ENCODE data around the gene DSCAM. TPM values are rescaled to one million over a fixed set of nuclear protein-coding genes. Genes with fewer than 3 reads are reported as not detected.
"Not testable (repeated sequence)": the region's sequence is repeated elsewhere in the genome, so short reads cannot be mapped to it uniquely, and the experiment has no call there.

DSCAM gene, protein sequence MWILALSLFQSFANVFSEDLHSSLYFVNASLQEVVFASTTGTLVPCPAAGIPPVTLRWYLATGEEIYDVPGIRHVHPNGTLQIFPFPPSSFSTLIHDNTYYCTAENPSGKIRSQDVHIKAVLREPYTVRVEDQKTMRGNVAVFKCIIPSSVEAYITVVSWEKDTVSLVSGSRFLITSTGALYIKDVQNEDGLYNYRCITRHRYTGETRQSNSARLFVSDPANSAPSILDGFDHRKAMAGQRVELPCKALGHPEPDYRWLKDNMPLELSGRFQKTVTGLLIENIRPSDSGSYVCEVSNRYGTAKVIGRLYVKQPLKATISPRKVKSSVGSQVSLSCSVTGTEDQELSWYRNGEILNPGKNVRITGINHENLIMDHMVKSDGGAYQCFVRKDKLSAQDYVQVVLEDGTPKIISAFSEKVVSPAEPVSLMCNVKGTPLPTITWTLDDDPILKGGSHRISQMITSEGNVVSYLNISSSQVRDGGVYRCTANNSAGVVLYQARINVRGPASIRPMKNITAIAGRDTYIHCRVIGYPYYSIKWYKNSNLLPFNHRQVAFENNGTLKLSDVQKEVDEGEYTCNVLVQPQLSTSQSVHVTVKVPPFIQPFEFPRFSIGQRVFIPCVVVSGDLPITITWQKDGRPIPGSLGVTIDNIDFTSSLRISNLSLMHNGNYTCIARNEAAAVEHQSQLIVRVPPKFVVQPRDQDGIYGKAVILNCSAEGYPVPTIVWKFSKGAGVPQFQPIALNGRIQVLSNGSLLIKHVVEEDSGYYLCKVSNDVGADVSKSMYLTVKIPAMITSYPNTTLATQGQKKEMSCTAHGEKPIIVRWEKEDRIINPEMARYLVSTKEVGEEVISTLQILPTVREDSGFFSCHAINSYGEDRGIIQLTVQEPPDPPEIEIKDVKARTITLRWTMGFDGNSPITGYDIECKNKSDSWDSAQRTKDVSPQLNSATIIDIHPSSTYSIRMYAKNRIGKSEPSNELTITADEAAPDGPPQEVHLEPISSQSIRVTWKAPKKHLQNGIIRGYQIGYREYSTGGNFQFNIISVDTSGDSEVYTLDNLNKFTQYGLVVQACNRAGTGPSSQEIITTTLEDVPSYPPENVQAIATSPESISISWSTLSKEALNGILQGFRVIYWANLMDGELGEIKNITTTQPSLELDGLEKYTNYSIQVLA (N-terminal part only)
- polyA plus RNA-seq (2013, experiment 1 of 2; ENCODE audit: insufficient read length) = 0.20 TPM
- polyA plus RNA-seq (2013, experiment 2 of 2; ENCODE audit: insufficient read length) = 0.02 TPM

GRCh38 chr21:40846587-40847411, at the start of gene DSCAM:
DSCAM (minus strand) TSS chr21:40847158; CDS start chr21:40846661, 497 bp downstream.
- DNase-seq = no peak

GRCh38 chr21:40895697-40896096, 48.7 kb upstream of the DSCAM start:
- not testable (repeated sequence) for DNase-seq

DNA sequence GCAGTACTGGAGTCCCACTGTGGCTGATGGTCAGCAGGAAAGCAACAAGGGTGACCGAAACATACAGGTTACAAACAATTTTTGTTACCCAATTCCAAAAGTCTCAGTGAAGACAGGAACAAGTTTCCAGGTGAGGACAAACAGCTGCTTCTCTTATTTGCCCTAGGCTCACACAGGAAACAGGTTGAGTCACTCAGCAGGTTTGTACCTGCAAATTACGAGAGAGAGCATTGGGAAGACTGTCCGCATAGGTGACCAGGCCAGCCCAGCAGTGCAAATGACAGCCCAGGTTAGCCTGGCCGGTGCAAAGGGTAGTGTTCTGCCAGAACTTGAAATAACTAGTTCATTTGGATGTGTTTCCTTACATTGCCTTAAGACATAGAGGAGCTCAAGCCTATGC, 40.0 kb upstream of the DSCAM start:
- DNase-seq = no peak

DNA sequence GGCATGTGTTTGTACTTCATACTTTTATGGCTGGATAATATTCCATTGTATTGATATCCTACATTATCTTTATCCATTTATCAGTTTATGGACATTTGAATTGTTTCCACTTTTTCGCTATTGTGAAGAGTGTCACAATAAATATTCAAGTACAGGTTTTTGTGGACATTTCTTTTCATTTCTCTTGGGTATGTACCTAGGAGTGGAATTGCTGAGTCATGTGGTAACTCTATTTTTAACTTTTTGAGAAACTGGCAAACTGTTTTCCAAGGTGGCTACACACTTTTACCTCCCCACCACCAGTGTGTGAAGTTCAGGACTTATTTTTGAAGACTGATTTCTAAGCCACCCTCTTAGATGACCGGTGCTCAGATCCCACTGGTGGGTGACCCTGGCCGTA, 39.0 kb upstream of the DSCAM start:
- no peak for DNase-seq

- no peak for DNase-seq
Observed at GRCh38 chr21:40882192-40882915, 35.4 kb upstream of the DSCAM start.

- DNase-seq = no peak
Observed at GRCh38 chr21:40881767-40882166, 34.8 kb upstream of the DSCAM start.

- no peak for DNase-seq
Observed at GRCh38 chr21:40871099-40871498, 24.1 kb upstream of the DSCAM start.

DNA sequence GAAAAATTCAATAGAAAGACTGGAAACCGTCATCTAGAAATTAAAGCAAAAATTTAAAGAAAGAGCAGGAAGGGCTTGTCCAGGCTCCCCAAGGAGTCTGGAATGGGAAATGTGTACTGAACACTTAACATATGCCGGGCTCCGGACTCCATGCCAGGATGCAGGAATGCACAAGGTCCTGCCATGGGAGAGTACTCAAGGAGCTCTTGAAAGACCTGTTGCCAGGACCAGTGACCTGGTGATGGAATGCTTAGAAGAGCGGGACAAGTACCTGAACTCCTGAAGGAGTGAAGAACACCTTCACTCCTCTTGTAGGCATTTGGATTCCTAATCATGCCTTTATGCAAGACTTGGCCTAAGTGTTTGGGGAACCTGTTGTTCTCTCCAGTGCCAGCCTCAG, 16.9 kb upstream of the DSCAM start:
- no peak for DNase-seq

GRCh38 chr21:40858517-40858916, 11.6 kb upstream of the DSCAM start:
- DNase-seq = no peak

- DNase-seq = no peak
Observed at GRCh38 chr21:40853956-40854688, 7.2 kb upstream of the DSCAM start.

- no peak for DNase-seq
Observed at GRCh38 chr21:40852563-40852962, 5.6 kb upstream of the DSCAM start.

DNA sequence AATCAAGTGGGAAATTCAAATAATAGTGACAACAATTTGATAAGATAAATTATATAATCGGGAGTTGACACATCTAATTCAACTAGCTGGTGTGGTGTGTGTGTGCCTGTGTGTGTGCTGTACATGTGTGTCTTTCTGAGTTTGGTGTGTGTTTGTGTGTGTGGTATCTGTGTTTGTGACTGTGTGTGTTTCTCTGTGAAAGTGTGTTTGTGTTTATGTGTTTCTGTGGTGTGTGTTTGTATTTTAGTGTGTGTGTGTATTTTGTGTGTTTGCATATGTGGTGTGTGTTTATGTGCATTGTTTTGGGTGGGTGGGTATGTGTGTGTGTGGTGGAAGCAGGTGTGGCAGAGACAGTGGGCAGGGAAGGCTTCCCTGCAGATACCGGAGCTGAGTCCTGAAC, 4.8 kb upstream of the DSCAM start:
- no peak for DNase-seq

DNA sequence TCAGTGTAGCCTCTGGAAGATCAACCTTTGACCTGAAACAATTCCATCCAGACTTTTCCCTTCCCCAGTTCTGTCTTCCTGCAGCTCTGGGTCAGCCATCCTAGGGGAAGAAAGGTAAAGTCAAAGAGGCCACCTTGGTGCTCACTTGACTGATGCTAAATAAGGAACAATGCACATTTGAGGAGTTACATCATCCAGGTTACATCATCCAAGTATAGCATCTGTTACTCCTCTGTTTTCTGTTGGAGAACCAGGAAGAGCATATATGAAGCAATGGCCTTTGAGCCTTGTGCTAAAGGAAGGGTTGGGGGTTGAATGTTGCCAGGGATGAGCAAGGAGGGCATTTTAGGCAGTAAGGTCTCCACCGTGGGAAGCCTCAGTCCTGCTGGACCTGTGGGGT, 3.1 kb upstream of the DSCAM start:
- no peak for DNase-seq

DNA sequence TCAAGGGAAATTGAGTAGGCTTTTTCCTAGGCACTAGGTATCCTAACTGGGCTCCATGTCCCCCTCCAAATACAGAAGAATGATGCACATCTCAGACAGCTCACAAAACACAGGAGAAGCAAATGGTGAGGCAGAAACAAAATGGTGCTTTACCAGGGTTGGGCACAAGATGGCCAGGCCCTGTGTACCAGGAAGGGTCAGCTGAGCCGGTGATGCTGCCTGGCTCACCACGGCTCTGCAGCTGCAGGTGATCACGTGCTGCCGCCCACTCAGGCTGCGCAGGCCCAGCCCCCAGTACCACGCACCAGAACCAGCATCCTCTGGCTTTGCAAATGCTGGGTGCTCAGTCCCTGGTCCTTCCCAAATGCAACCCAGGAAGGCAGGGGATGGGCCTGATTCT, 993 bp upstream of the DSCAM start:
- DNase-seq = no peak

GRCh38 chr21:40846103-40846502, 855 bp downstream of the DSCAM start:
- DNase-seq = no peak

GRCh38 chr21:40845441-40845995, 1.4 kb downstream of the DSCAM start:
- peak; percentile 77 for DNase-seq

DNA sequence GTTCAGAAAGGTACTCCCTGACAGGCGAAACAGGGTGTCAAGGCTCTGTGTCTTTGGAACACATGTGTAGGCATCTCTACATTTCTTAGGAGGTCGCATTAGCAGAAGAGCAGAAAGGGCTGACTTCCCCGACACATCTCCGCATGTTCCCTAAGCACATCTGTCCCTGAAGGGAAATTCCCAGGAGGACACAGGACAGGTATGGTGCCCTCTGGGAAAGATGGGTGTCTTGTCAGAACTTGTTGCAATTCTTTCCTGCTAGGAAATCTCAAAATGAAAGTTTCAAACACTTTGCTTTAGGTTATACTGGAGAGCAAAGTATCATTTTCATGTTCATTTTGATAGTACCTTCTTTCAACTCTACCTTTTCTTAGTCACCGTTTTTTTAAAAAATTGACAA, 2.0 kb downstream of the DSCAM start:
- DNase-seq = no peak

GRCh38 chr21:40842197-40842552, 4.8 kb downstream of the DSCAM start:
- no peak for DNase-seq

DNA sequence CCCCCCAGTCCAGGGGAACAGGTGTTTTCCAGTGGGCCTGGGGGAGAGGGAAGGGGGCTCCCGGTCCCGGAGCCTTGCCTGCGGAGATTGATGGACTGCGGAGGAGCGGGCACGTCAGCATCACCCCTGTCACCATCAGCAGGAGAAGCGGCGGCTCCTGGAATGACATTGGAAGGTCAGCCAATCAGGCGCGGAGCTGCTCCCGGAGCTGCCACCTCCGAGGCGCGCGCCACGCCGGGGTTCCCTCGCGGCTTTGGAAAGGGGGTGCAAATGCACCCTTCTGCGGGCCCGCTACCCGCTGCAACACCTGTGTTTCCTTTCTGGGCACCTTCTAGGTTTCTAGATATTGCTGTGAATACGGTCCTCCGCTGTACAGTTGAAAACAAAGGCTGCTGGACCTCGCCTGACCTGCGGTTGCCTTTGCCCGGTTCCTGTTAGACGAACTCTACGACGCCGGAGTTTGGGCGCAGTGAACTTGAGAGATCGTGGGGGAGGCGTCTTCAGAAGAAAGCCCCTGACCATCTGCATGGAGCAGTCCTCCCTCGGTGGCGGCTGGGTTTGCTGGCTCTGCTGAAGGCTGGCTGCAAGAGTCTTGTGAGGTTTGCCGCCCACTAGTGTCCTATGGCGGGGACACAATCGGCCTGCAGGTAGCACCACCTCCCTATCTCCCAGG, 5.3 kb downstream of the DSCAM start:
- peak; percentile 54 for DNase-seq

All from fibroblast of skin of back (primary cell).